OCI-LY7 (cell line): ENCODE results near the gene SF3B1.

ENCODE experiments used
- EZH2phosphoT487 ChIP-seq: fragments of 200-600 bp; sonication (generic); IDR thresholded peaks from 2 replicates; pipeline ENCODE4 v1.6.1; 2018; ENCODE audit warnings: low read depth, borderline replicate concordance, mild to moderate bottlenecking, mixed run types, antibody characterized with exemption, low read length, moderate library complexity, mixed read lengths
- TF ChIP-seq, protein P1 (sequence below): fragments of 200-600 bp; sonication (generic); conservative IDR thresholded peaks from 2 replicates; pipeline ENCODE4 v1.5.1; 2014; ENCODE audit warnings: mild to moderate bottlenecking, antibody characterized with exemption, low read length, moderate library complexity, mixed read lengths

DNA sequence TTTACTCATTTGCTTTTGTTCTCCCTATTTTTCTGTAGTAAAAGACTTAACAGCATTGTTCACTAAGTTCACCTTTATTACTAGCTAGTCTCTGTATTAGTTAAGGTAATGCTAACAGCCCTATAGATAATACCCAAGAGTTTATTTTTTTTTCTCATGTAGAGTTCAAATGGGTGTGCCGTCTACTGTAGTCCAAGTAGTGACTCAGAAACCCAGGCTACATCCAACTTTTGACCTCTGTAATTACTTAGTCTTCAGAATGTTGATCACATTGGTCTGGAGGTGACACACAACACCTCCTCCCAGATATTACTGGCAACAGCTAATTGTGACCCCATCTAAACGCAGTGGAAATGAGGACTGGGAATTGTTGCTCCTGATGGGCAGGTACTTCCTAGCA, 26.2 kb upstream of the SF3B1 start:
- TF ChIP-seq, protein P1, sequence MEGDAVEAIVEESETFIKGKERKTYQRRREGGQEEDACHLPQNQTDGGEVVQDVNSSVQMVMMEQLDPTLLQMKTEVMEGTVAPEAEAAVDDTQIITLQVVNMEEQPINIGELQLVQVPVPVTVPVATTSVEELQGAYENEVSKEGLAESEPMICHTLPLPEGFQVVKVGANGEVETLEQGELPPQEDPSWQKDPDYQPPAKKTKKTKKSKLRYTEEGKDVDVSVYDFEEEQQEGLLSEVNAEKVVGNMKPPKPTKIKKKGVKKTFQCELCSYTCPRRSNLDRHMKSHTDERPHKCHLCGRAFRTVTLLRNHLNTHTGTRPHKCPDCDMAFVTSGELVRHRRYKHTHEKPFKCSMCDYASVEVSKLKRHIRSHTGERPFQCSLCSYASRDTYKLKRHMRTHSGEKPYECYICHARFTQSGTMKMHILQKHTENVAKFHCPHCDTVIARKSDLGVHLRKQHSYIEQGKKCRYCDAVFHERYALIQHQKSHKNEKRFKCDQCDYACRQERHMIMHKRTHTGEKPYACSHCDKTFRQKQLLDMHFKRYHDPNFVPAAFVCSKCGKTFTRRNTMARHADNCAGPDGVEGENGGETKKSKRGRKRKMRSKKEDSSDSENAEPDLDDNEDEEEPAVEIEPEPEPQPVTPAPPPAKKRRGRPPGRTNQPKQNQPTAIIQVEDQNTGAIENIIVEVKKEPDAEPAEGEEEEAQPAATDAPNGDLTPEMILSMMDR, result no peak
- no peak for TF ChIP-seq EZH2phosphoT487
